Pancreas (tissue), 10 donors: ENCODE results near the gene LGALSL. TPM values are rescaled to one million over a fixed set of nuclear protein-coding genes. Genes with fewer than 3 reads are reported as not detected.

ENCODE experiments used
- ATAC-seq, 4 donors: fragments of 200-7000 bp; cut with Tn5 transposase; one replicate each; pipeline versions ENCODE4 v1.8.0 to v1.9.1; 2020; ENCODE audit warnings: mild to moderate bottlenecking in 4 of 4, moderate library complexity in 4 of 4
- DNase-seq, 6 donors: peaks; one replicate each; pipeline ENCODE4 v3.0.0-alpha.2; 2020
- FAIRE-seq: peaks from 2 replicates; lab custom pipeline; 2012; peaks lifted over from hg19 to GRCh38; lab: Jason Lieb, UNC
- H3K27ac ChIP-seq, 4 donors: fragments of 200-600 bp; sonication (generic); 1 replicate in 3 of 4; 2 replicates in 1 of 4; pipeline versions ENCODE4 v1.5.0 to v1.8.0; 2020
- H3K27me3 ChIP-seq, 4 donors: fragments of 200-600 bp; one replicate each; pipeline ENCODE4 v1.8.0; 2021
- H3K36me3 ChIP-seq, 3 donors: fragments of 200-600 bp; sonication (generic) in 1 of 3; one replicate each; pipeline versions ENCODE4 v1.5.0 to v1.8.0; 2020 to 2021
- H3K4me1 ChIP-seq, 3 donors: fragments of 200-600 bp; one replicate each; pipeline ENCODE4 v1.8.0; 2021
- H3K4me3 ChIP-seq, 4 donors: fragments of 200-600 bp; sonication (generic) in 2 of 4; one replicate each; pipeline versions ENCODE4 v1.5.0 to v1.8.0; 2020 to 2021
- H3K9me3 ChIP-seq, 4 donors: fragments of 200-600 bp; one replicate each; pipeline ENCODE4 v1.8.0; 2021
- CTCF ChIP-seq, 4 donors: fragments of 200-600 bp; sonication (generic) in 3 of 4; IDR thresholded peaks; one replicate each; pipeline versions ENCODE4 v1.5.0 to v1.8.0; 2021; ENCODE audit warnings: antibody characterized with exemption in 4 of 4
- WGBS, 2 donors: extraction: QIAGEN DNeasy Blood & Tissue Kit; methylation state at CpG; one replicate each; pipeline ENCODE4 v1.1.7; 2013; 5-methylcytosine and 5-hydroxymethylcytosine counted together
- intact Hi-C, 3 donors: fragments of 100-400 bp; cut with DNase I; formaldehyde crosslinking; loops; one replicate each; pipeline versions ENCODE4 v1.11.1 to v1.14.2; 2022
- polyA plus RNA-seq, 2 donors: library from polyadenylated mRNA; stranded (reverse); fragments of 200-250 nt; gene quantifications; one replicate each; pipeline ENCODE4 v1.2.3, GENCODE V29; 2013
- total RNA-seq, 6 donors: library from RNA; stranded (reverse); fragmentation: NEBNext Ultra II Directional in 4 of 6; extraction: Animal tissue kit (Norgen Biotek cat#: 25700) in 4 of 6; gene quantifications; one replicate each; pipeline versions ENCODE4 v1.2.1 to v1.2.4, GENCODE V29; 2021 to 2023
- donor health status: healthy with polysubstance abuse.
- donor health status: DM: no; HTN: no; CAD: no; lungs with moderate emphysema.
- donor health status: DM: no; HTN: no; CAD: no.
- donor health status: control.
- donor health status: control.
- donor health status: Bipolar disorder and iron deficiency.
- donor health status: DM: yes; HTN: yes; CAD: no.
- donor health status: DM: no; HTN: no; CAD: no.
- donor health status: DM: no; HTN: no; CAD: no.
- donor health status: DM: yes; HTN: yes; CAD: no.

LGALSL gene
- total and polyA plus RNA-seq, 8 donors = 3.5 to 8.6 (median 5.8) TPM

GRCh38 chr2:64501946-64502345 is 48.0 kb downstream of the LGALSL start:
- Histone ChIP-seq H3K4me3 (no peak overlapping the region), H3K36me3 (no peaks in the 10 kb centered on the region), H3K27me3 (no peaks in the 10 kb centered on the region), H3K27ac (no peak overlapping the region), H3K4me1 (no peaks in the 10 kb centered on the region), H3K9me3 (no peaks in the 10 kb centered on the region)
- ATAC-seq (no peak), DNase-seq (no peak), FAIRE-seq (no peak)
- intact Hi-C loops = loop anchor here in 1 of 3 donors (10.0 kb wide), 1 partner anchor 447 kb away; no protein-coding TSS in a partner anchor
- 58 to 67% methylated on average over 1 of the region's 1 CpG for WGBS, 2 donors
- TF ChIP-seq CTCF (IDR thresholded peaks at IDR 0.05) = no peak

GRCh38 chr2:64502860-64503259 is 48.9 kb downstream of the LGALSL start:
- WGBS, 2 donors = 75 to 82% methylated on average over 4 of the region's 4 CpGs
- no peak for TF ChIP-seq CTCF (IDR thresholded peaks at IDR 0.05)
- no peak for FAIRE-seq

GRCh38 chr2:64504774-64505720 is 51.1 kb downstream of the LGALSL start:
- no peaks in the 10 kb centered on the region for H3K9me3 ChIP-seq
- WGBS, 2 donors = 77 to 83% methylated on average over 16 of the region's 16 CpGs
- no peak for DNase-seq
- no peak for ATAC-seq
- no peaks in the 10 kb centered on the region for H3K36me3 ChIP-seq
- no peak overlapping the region for H3K4me3 ChIP-seq
- intact Hi-C loops = loop anchor here in 1 of 3 donors (10.0 kb wide), 1 partner anchor 450 kb away; no protein-coding TSS in a partner anchor
- H3K4me1 ChIP-seq = no peaks in the 10 kb centered on the region
- no peak overlapping the region for H3K27ac ChIP-seq
- TF ChIP-seq CTCF (IDR thresholded peaks at IDR 0.05) = no peak
- FAIRE-seq = no peak
- H3K27me3 ChIP-seq = no peaks in the 10 kb centered on the region

More at GRCh38 chr2:64502860-64503259, 48.9 kb downstream of the LGALSL start:
- H3K4me3 ChIP-seq = no peak overlapping the region
- no peaks in the 10 kb centered on the region for H3K27me3 ChIP-seq
- intact Hi-C loops = loop anchor here in 1 of 3 donors (10.0 kb wide), 1 partner anchor 448 kb away; no protein-coding TSS in a partner anchor
- no peak overlapping the region for H3K27ac ChIP-seq
- H3K9me3 ChIP-seq = no peaks in the 10 kb centered on the region
- no peak for ATAC-seq
- H3K4me1 ChIP-seq = no peaks in the 10 kb centered on the region
- no peak for DNase-seq
- no peaks in the 10 kb centered on the region for H3K36me3 ChIP-seq

- Histone ChIP-seq H3K27me3 (no peaks in the 10 kb centered on the region), H3K9me3 (no peaks in the 10 kb centered on the region), H3K36me3 (no peaks in the 10 kb centered on the region), H3K4me1 (no peaks in the 10 kb centered on the region), H3K27ac (no peak overlapping the region), H3K4me3 (no peak overlapping the region)
- ATAC-seq = no peak
- no peak for TF ChIP-seq CTCF (IDR thresholded peaks at IDR 0.05)
- FAIRE-seq = no peak
- 86 to 90% methylated on average over 2 of the region's 2 CpGs for WGBS, 2 donors
- DNase-seq = no peak
- intact Hi-C loops = loop anchor here in 1 of 3 donors (10.0 kb wide), 1 partner anchor 452 kb away; no protein-coding TSS in a partner anchor
Observed at GRCh38 chr2:64506686-64507085, 52.7 kb downstream of the LGALSL start.

Other genes starting within 250 kb of the LGALSL start
- gene AFTPH, start 70.2 kb downstream of the LGALSL start, total RNA-seq = 10 to 100 TPM; 16.1 to 26.3 (median 19.2) TPM
- gene AFTPH, start 70.2 kb downstream of the LGALSL start, polyA plus RNA-seq = 10 to 100 TPM; 19.7 to 35.4 TPM
- gene SERTAD2, start 199.8 kb downstream of the LGALSL start, total RNA-seq = 1 to 10 TPM; 3.1 to 9.4 (median 4.7) TPM
- 1 to 10 TPM; 2.2 to 3.2 TPM for gene SERTAD2, start 199.8 kb downstream of the LGALSL start, polyA plus RNA-seq